Aorta (tissue), 5 donors: Measurements from ENCODE around the gene TCL1B. TPM values are rescaled to one million over a fixed set of nuclear protein-coding genes. Genes with fewer than 3 reads are reported as not detected.

Source experiments
- ATAC-seq: fragments of 200-7000 bp; cut with Tn5 transposase; one replicate; pipeline ENCODE4 v1.9.1; 2022; ENCODE audit warnings: moderate library complexity; ENCODE audit not compliant: low FRiP score
- DNase-seq, 2 donors: peaks; one replicate each; pipeline ENCODE4 v3.0.0-alpha.2; 2020
- H3K27ac ChIP-seq, 2 donors: one replicate each; pipeline ENCODE4 v1.5.1; 2013; ENCODE audit warnings: low read length in 2 of 2, mild to moderate bottlenecking in 2 of 2, moderate library complexity in 2 of 2, control low read depth in 1 of 2, inconsistent platforms in 1 of 2, low read depth in 1 of 2
- H3K27me3 ChIP-seq, 2 donors: one replicate each; pipeline ENCODE4 v1.6.1; 2013; ENCODE audit warnings: control low read depth in 1 of 2, low read length in 1 of 2, mild to moderate bottlenecking in 1 of 2, moderate library complexity in 1 of 2; ENCODE audit not compliant: insufficient read depth in 2 of 2, control insufficient read depth in 1 of 2
- H3K36me3 ChIP-seq, 2 donors: one replicate each; pipeline ENCODE4 v1.6.1; 2013; ENCODE audit warnings: control low read depth in 1 of 2, low read length in 1 of 2, mild to moderate bottlenecking in 1 of 2; ENCODE audit not compliant: insufficient read depth in 2 of 2, control insufficient read depth in 1 of 2
- H3K4me1 ChIP-seq, 2 donors: one replicate each; pipeline ENCODE4 v1.6.1; 2013; ENCODE audit warnings: low read length in 2 of 2, control low read depth in 1 of 2, mild to moderate bottlenecking in 1 of 2, moderate library complexity in 1 of 2; ENCODE audit not compliant: insufficient read depth in 2 of 2, control insufficient read depth in 1 of 2
- H3K4me3 ChIP-seq, 2 donors: one replicate each; pipeline ENCODE4 v1.5.1; 2013; ENCODE audit warnings: low read length in 2 of 2, control low read depth in 1 of 2, mild to moderate bottlenecking in 1 of 2
- H3K9me3 ChIP-seq: one replicate; pipeline ENCODE4 v1.6.1; 2013; ENCODE audit warnings: mild to moderate bottlenecking, low read length; ENCODE audit not compliant: control insufficient read depth
- WGBS, 2 donors: extraction: QIAGEN DNeasy Blood & Tissue Kit; methylation state at CpG; one replicate each; pipeline ENCODE4 v1.1.7; 2013; 5-methylcytosine and 5-hydroxymethylcytosine counted together
- intact Hi-C, 2 donors: fragments of 100-400 bp; cut with DNase I; formaldehyde crosslinking; loops; one replicate each; pipeline versions ENCODE4 v1.14.2 to v1.15.0; 2022
- polyA plus RNA-seq, 2 donors: library from polyadenylated mRNA; stranded (reverse); fragments of 200-250 nt; gene quantifications; one replicate each; pipeline ENCODE4 v1.2.3, GENCODE V29; 2013
- total RNA-seq, 2 donors: library from RNA; stranded (reverse); fragmentation: NEBNext Ultra II Directional; extraction: Animal tissue kit (Norgen Biotek cat#: 25700); gene quantifications; one replicate each; pipeline ENCODE4 v1.2.1, GENCODE V29; 2021
- donor health status: healthy with polysubstance abuse.
- donor health status: Bipolar disorder and iron deficiency.
- donor health status: DM: no; HTN: no; CAD: no.
- donor health status: DM: no; HTN: no; CAD: no.
- donor health status: DM: yes; HTN: yes; CAD: no.

The TCL1B gene
- total and polyA plus RNA-seq, 4 donors: not detected

DNA sequence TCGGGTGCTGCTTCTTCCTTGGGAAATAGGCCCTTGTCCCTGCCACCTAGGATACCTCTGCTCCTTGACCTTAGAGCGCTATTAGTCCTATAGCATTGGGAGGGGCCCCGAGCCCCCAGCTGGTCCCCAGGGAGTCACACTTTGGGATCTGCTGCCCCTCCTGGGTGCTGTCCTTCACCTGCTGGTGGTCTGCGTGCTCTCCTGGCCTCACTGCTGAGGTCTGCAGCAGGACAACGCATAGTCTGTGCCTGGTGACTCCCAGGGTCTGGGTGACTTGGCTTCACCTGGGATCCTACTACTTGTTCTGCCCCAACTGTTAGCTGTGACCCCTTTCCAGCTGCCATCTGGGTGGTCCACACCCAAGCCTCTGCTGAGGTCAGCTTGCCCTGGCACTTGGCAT, 8.8 kb downstream of the TCL1B start:
- ATAC-seq: no peak
- Histone ChIP-seq H3K4me3 (no peak overlapping the region), H3K27ac (no peak overlapping the region), H3K9me3 (no peaks in the 10 kb centered on the region), H3K4me1 (no peaks in the 10 kb centered on the region), H3K27me3 (no peaks in the 10 kb centered on the region), H3K36me3 (no peaks in the 10 kb centered on the region)
- 64 to 71% methylated on average over 5 of the region's 5 CpGs for WGBS, 2 donors
- intact Hi-C loops: no loop called here
- DNase-seq: no peak

DNA sequence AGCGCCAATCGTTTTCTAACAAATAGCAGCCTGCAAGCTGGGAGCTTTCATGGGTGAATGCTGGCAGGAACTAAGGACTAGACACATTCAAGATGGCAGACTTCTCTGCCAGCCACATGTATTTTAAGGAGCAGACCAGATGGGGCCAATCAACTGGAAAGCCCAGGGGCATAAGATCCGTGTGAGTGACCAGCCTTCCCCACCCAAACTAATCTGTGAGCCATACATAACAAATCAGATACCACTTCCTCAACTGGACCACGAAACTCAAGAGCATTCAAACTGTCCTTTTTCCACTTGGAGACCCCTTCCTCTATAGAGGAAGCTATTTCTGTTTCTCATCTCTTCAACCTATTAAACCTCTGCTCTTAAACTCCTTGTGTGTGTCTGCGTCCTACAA, 9.7 kb downstream of the TCL1B start:
- DNase-seq: no peak
- no peak overlapping the region for H3K4me3 ChIP-seq
- intact Hi-C loops: no loop called here
- no peaks in the 10 kb centered on the region for H3K36me3 ChIP-seq
- no peaks in the 10 kb centered on the region for H3K27me3 ChIP-seq
- H3K27ac ChIP-seq: no peak overlapping the region
- H3K4me1 ChIP-seq: no peaks in the 10 kb centered on the region
- no peak for ATAC-seq
- WGBS, 2 donors: 78 to 82% methylated on average over 5 of the region's 5 CpGs
- H3K9me3 ChIP-seq: no peaks in the 10 kb centered on the region

DNA sequence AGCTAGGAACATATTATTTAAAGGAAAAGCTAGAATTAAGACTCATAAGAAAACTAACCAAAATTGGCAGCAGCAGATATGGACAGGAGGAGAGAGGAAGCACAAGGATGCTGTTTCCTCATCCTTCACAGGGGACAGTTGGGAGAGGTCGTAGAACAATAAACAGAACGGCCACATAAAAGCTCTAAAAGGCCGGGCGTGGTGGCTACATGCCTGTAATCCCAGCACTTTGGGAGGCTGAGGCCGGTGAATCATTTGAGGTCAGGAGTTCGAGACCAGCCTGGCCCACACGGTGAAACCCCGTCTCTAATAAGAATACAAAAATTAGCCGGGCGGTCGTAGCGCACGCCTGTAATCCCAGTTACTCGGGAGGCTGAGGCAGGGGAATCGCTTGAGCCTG, 10.5 kb downstream of the TCL1B start:
- Histone ChIP-seq H3K36me3 (no peaks in the 10 kb centered on the region), H3K27ac (no peak overlapping the region), H3K4me3 (no peak overlapping the region), H3K27me3 (no peaks in the 10 kb centered on the region), H3K4me1 (no peaks in the 10 kb centered on the region), H3K9me3 (no peaks in the 10 kb centered on the region)
- ATAC-seq (no peak), DNase-seq (no peak)
- intact Hi-C loops: no loop called here
- WGBS, 2 donors: 73 to 81% methylated on average over 15 of the region's 15 CpGs

DNA sequence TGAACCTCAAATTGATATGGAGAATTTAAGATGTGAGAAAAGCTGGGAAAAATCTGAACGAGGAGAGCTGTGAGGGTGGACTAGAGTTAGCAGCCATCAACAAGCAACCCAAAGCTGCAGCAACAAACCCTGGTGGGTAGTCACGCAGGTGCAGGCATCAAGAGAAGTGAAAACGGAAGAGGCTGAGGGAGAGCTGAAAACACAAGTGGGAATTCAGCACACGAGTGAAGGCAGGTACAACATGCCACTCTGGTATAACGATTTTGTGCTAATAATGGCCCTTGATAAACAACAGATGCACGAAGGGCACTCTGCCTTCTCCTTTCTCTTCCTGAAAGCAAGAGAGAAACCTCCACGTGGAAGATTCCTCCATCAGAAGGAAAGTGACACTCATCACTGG, 11.5 kb downstream of the TCL1B start:
- H3K4me1 ChIP-seq: no peaks in the 10 kb centered on the region
- ATAC-seq (no peak), DNase-seq (no peak)
- H3K36me3 ChIP-seq: no peaks in the 10 kb centered on the region
- H3K27me3 ChIP-seq: no peaks in the 10 kb centered on the region
- intact Hi-C loops: no loop called here
- no peak overlapping the region for H3K27ac ChIP-seq
- no peak overlapping the region for H3K4me3 ChIP-seq
- 48 to 52% methylated on average over 7 of the region's 7 CpGs for WGBS, 2 donors
- no peaks in the 10 kb centered on the region for H3K9me3 ChIP-seq

DNA sequence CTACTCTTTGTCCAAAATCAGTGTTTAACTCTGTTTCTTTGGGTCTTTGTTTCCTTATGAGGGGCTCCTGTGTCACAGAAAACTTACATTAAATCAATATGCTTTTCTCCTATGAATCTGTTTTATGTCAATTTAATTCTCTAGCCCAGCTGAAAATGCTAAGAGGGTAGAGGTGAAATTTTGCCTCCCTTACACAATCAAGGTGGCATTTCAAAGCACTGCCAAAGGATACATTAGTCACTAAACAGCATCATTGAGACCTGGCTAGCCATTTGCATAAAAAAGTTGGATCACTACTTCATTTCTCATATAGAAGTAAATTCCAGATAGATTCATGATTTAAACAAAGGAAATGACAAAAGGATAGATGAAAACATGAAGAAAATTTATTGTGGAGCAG, 12.1 kb downstream of the TCL1B start:
- Histone ChIP-seq H3K27ac (no peak overlapping the region), H3K4me1 (no peaks in the 10 kb centered on the region), H3K27me3 (no peaks in the 10 kb centered on the region), H3K4me3 (no peak overlapping the region), H3K36me3 (no peaks in the 10 kb centered on the region), H3K9me3 (no peaks in the 10 kb centered on the region)
- no peak for DNase-seq
- ATAC-seq: no peak
- intact Hi-C loops: no loop called here

DNA sequence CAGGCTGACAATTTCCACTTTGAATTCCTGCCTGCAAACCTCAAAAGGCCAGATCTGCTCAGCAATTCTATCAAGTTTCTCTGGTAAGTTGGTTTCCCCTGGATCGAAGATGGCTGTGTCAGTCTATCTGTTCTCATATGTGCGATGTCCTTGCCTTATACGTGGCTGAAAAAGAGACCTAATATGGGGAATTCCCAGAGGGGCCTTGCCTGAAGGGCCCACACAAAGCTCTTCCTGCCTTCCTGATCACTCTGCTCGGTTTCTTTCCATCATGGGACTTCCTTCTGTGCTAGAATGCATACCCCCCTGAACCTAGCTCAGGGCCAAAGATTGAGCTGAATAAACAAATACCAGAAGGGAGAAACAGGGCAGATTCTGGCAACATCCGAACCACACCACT, 13.2 kb downstream of the TCL1B start:
- ATAC-seq: no peak
- 48 to 50% methylated on average over 5 of the region's 5 CpGs for whole genome bisulfite sequencing, 2 donors
- no peak for DNase-seq
- Histone ChIP-seq H3K36me3 (no peaks in the 10 kb centered on the region), H3K27me3 (no peaks in the 10 kb centered on the region), H3K4me1 (no peaks in the 10 kb centered on the region), H3K9me3 (no peaks in the 10 kb centered on the region), H3K4me3 (no peak overlapping the region), H3K27ac (no peak overlapping the region)
- intact Hi-C loops: no loop called here

DNA sequence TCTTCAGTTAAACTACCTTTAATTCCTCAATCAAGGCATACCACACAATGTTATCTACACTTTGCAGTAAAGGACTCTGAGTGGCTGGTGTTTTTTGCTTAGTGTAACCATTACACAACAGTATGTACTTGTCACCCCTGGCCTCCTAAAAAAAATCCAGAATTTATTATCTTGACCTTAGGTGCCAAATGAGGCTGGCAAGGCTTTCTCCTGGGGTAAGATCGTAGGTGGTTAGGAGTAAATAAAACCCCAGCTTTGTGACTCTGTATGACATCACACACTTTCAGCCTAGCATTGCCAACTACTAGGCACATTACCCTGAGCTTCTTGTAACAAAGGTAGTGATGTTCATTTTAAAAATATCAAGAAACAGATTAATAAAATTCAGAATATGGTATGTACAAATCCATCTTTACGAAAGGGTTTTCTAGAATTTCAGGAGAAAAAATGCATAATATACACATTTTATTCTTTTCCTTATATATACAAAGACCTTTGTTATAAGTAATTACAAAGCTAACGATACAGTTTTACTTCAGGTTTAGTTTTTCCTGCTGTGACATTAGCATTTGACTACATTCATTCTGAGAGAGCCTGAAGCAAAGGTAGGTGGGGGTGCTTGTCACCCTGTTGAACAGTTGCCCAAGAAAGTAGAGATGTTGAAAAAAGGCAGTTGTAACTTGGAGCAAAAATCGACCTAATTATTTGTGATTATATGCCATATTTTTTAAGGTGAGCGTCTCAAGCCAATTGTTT, 14.2 kb downstream of the TCL1B start:
- no peaks in the 10 kb centered on the region for H3K27me3 ChIP-seq
- WGBS, 2 donors: 40 to 42% methylated on average over 5 of the region's 5 CpGs
- no peak for DNase-seq
- intact Hi-C loops: no loop called here
- ATAC-seq: no peak
- H3K27ac ChIP-seq: no peak overlapping the region
- H3K9me3 ChIP-seq: no peaks in the 10 kb centered on the region
- no peaks in the 10 kb centered on the region for H3K4me1 ChIP-seq
- H3K36me3 ChIP-seq: no peaks in the 10 kb centered on the region
- no peak overlapping the region for H3K4me3 ChIP-seq

DNA sequence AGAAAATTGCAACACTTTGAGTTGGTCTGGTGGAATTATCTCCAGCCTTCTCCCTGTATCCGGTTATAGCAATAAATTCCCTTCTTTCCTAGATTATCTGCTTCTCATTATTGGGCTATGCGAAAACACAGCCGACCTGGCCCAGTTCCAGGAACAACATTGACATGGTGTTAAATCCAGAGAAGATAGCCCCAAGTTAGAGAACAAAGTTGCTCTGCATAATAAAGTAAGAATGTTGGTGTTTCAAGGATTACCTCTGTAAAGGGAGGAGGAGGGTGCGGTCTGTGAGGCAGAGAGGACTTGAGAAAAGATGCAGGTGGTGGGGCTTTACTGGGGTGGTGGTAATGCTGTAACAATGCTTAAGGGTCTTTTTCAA, 15.6 kb downstream of the TCL1B start:
- intact Hi-C loops: no loop called here
- Histone ChIP-seq H3K4me3 (no peak overlapping the region), H3K27me3 (no peaks in the 10 kb centered on the region), H3K36me3 (no peaks in the 10 kb centered on the region), H3K4me1 (no peaks in the 10 kb centered on the region), H3K9me3 (no peaks in the 10 kb centered on the region), H3K27ac (no peak overlapping the region)
- DNase-seq (no peak), ATAC-seq (no peak)
- 12% methylated on average over 4 of the region's 4 CpGs for WGBS, 2 donors

DNA sequence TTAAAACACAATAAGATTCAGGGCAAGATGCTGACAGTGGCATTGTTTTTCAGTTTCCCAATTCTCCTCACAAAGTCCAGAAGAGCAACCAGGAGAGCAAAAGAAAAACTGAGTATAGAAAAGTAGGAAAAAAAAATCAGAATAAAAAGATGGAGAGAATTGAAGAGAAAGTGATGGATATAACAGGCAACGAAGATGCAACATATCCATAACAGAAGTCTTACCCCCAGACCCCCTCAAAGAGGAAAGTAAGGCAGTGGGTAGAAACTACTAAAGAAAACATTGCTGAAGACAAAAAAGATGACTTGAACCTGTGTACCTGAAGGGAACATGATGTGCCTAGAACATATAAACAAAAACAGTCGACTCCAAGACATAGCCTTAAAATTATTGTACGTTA, 17.1 kb downstream of the TCL1B start:
- 76% methylated on average over 3 of the region's 3 CpGs for WGBS, 2 donors

More for the DNA sequence above, 17.1 kb downstream of the TCL1B start:
- DNase-seq: no peak
- H3K27ac ChIP-seq: no peak overlapping the region
- H3K36me3 ChIP-seq: no peaks in the 10 kb centered on the region
- no peaks in the 10 kb centered on the region for H3K9me3 ChIP-seq
- H3K4me3 ChIP-seq: no peak overlapping the region
- H3K27me3 ChIP-seq: no peaks in the 10 kb centered on the region
- intact Hi-C loops: no loop called here
- H3K4me1 ChIP-seq: no peaks in the 10 kb centered on the region
- ATAC-seq: no peak
